ENCODE results near the gene IFRD2.
A peak's percentile ranks its signal among the peaks of the same experiment; 100 is the strongest.

DNA sequence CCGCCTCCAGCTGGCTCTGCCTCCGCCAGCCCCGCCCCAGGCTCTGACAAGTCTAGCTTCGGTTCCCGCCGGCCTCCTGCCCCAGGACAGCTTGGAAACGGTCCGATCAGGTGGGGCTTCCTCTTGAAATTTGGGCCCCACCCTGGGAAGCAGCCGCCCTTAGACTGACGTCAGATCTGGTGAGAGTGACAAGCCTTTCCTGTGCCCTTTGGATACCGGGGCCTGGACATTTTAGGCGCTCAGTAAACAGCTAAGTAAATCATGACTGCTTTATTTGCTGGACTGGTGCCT lies 7.4 kb upstream of the IFRD2 start:
- TF ChIP-seq, protein P1, sequence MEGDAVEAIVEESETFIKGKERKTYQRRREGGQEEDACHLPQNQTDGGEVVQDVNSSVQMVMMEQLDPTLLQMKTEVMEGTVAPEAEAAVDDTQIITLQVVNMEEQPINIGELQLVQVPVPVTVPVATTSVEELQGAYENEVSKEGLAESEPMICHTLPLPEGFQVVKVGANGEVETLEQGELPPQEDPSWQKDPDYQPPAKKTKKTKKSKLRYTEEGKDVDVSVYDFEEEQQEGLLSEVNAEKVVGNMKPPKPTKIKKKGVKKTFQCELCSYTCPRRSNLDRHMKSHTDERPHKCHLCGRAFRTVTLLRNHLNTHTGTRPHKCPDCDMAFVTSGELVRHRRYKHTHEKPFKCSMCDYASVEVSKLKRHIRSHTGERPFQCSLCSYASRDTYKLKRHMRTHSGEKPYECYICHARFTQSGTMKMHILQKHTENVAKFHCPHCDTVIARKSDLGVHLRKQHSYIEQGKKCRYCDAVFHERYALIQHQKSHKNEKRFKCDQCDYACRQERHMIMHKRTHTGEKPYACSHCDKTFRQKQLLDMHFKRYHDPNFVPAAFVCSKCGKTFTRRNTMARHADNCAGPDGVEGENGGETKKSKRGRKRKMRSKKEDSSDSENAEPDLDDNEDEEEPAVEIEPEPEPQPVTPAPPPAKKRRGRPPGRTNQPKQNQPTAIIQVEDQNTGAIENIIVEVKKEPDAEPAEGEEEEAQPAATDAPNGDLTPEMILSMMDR (IDR thresholded peaks at IDR 0.05), result no peak
- peak; percentile 32 to 60 for TF ChIP-seq POLR2AphosphoS5 (IDR thresholded peaks at IDR 0.05)
- no peak for TF ChIP-seq POLR2A (IDR thresholded peaks at IDR 0.05)
- TF ChIP-seq EP300 (IDR thresholded peaks at IDR 0.05), result peak in 3 of 4 donors; percentile 28 to 91 (median 86)

Data from upper lobe of left lung (tissue), 4 donors.